Peyer's patch (tissue), 4 donors: ENCODE measurements around the gene SMURF1.

Experiments
- CTCF ChIP-seq, 6 experiments: fragments of 450-650 bp in 4 of 6; fragments of 200-600 bp in 2 of 6; sonication (generic) in 1 of 6; IDR thresholded peaks; one replicate each; pipeline ENCODE4 v1.5.1; 2017 to 2019; ENCODE audit warnings: antibody characterized with exemption in 6 of 6, mild to moderate bottlenecking in 3 of 6, moderate library complexity in 1 of 6
- POLR2A ChIP-seq, 2 donors: fragments of 450-650 bp; IDR thresholded peaks; one replicate each; pipeline ENCODE4 v1.5.1; 2017; ENCODE audit warnings: antibody characterized with exemption in 2 of 2, mild to moderate bottlenecking in 2 of 2, moderate library complexity in 2 of 2

GRCh38 chr7:99099499-99100077 is 44.3 kb downstream of the SMURF1 start:
- TF ChIP-seq CTCF (IDR thresholded peaks at IDR 0.05) (no peak), POLR2A (IDR thresholded peaks at IDR 0.05) (no peak)
